Stomach (tissue), 19 donors: ENCODE results near the gene CLRN1. TPM values are rescaled to one million over a fixed set of nuclear protein-coding genes. Genes with fewer than 3 reads are reported as not detected.

Experiments used
- DNase-seq, 2 donors: peaks; one replicate each; pipeline versions ENCODE4 v3.0.0 to v3.0.0-alpha.2; 2013 to 2019
- H3K27ac ChIP-seq, 5 donors: fragments of 200-600 bp in 4 of 5; sonication (generic) in 4 of 5; one replicate each; pipeline ENCODE4 v1.5.1; 2013 to 2019; ENCODE audit warnings: mild to moderate bottlenecking in 1 of 5, moderate library complexity in 1 of 5
- H3K27me3 ChIP-seq, 3 donors: fragments of 200-600 bp; sonication (generic); one replicate each; pipeline ENCODE4 v1.5.1; 2017 to 2019; ENCODE audit warnings: mixed run types in 1 of 3
- H3K36me3 ChIP-seq, 4 donors: fragments of 200-600 bp; sonication (generic); 1 replicate in 3 of 4; 2 replicates in 1 of 4; pipeline ENCODE4 v1.5.1; 2016 to 2019
- H3K4me1 ChIP-seq, 4 donors: fragments of 200-600 bp; sonication (generic); one replicate each; pipeline ENCODE4 v1.5.1; 2016 to 2019
- H3K4me3 ChIP-seq, 4 donors: fragments of 200-600 bp; sonication (generic) in 3 of 4; one replicate each; pipeline ENCODE4 v1.5.1; 2016 to 2019; ENCODE audit warnings: mild to moderate bottlenecking in 1 of 4
- H3K9me3 ChIP-seq, 4 donors: fragments of 200-600 bp; sonication (generic); one replicate each; pipeline ENCODE4 v1.5.1; 2016 to 2019
- EP300 ChIP-seq: sonication (generic); formaldehyde crosslinking; IDR thresholded peaks from one replicate; pipeline ENCODE4 v1.6.1; 2017; ENCODE audit warnings: antibody characterized with exemption
- POLR2A ChIP-seq, 4 donors: fragments of 450-650 bp; IDR thresholded peaks; one replicate each; pipeline ENCODE4 v1.6.1; 2016; ENCODE audit warnings: antibody characterized with exemption in 4 of 4, control low read depth in 2 of 4, mild to moderate bottlenecking in 1 of 4, moderate library complexity in 1 of 4
- POLR2AphosphoS5 ChIP-seq, 3 donors: sonication (generic); formaldehyde crosslinking; IDR thresholded peaks; one replicate each; pipeline ENCODE4 v1.6.1; 2016; ENCODE audit warnings: antibody characterized with exemption in 3 of 3
- WGBS, 5 donors: extraction: QIAGEN DNeasy Blood & Tissue Kit in 3 of 5; methylation state at CpG; one replicate each; pipeline versions ENCODE4 v1.1.5 to v1.1.7; 2013 to 2018; 5-methylcytosine and 5-hydroxymethylcytosine counted together
- intact Hi-C: fragments of 100-400 bp; cut with DNase I; formaldehyde crosslinking; loops from one replicate; pipeline ENCODE4 v1.15.1; 2023; ENCODE audit warnings: low total_unique reads
- long read RNA-seq, 10 donors: transcript quantifications; one replicate each; lab custom pipeline, GENCODE V29; 2026
- polyA plus RNA-seq, 3 donors: library from polyadenylated mRNA; stranded (reverse); fragments of 200-250 nt; gene quantifications; one replicate each; pipeline ENCODE4 v1.2.3, GENCODE V29; 2013
- total RNA-seq, 5 donors: library from RNA; depleted of rRNA; stranded (reverse); fragments of >200 nt; gene quantifications; one replicate each; pipeline versions ENCODE4 v1.1.0 to v1.2.3, GENCODE V29; 2014 to 2016
- TF ChIP-seq, protein P1 (sequence below), 7 experiments: fragments of 450-650 bp in 4 of 7; fragments of 200-600 bp in 3 of 7; sonication (generic) in 3 of 7; IDR thresholded peaks; one replicate each; pipeline ENCODE4 v1.5.1; 2016 to 2019; ENCODE audit warnings: antibody characterized with exemption in 7 of 7, control low read depth in 2 of 7, mild to moderate bottlenecking in 1 of 7
- donor health status: healthy with polysubstance abuse.
- donor health status: Bipolar disorder and iron deficiency.
- donor health status: healthy.

CLRN1 gene, protein sequence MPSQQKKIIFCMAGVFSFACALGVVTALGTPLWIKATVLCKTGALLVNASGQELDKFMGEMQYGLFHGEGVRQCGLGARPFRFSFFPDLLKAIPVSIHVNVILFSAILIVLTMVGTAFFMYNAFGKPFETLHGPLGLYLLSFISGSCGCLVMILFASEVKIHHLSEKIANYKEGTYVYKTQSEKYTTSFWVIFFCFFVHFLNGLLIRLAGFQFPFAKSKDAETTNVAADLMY
- total RNA-seq (not detected), polyA plus RNA-seq (not detected)
- long read RNA-seq, donor 1 = 0 reads
- long read RNA-seq, donor 2 = 0 reads
- long read RNA-seq, donor 3 = 0 reads
- long read RNA-seq, donor 4 = 0 reads
- long read RNA-seq, donor 5 = 0 reads
- long read RNA-seq, donor 6 = 0 reads
- long read RNA-seq, donor 7 = 0 reads
- long read RNA-seq, donor 8 = 0 reads
- long read RNA-seq, donor 9 = 0 reads
- long read RNA-seq, donor 10 = 0 reads

DNA sequence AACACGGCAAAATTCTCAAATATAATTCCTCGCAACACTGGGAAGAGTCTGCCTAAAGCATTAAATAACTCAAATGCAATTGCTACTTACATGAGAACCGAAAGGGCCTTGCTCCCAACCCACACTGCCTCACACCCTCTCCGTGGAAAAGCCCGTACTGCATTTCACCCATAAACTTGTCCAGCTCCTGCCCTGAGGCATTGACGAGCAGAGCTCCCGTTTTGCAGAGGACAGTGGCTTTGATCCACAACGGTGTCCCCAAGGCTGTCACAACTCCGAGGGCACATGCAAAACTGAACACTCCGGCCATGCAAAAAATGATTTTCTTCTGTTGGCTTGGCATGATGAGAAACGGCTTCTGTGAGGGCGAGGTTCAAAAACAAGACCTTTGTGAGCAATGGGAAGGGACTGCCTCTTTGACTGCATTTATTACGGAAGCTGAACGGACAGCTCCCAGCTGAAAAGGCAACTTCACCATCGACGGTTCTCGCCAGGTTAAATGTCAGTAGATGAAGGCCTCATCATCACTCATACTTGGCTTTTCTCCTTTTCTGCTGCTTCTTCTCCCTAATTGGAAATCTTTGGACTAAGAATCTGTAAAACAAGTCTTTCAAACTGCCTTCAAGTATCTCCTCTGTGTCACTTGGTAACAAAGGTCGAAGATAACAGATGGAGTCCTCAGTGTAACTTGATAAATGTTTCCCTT lies at the start of gene CLRN1:
TSS of gene CLRN1 (minus strand) at position 362 of the 706 bp plus-strand sequence. CDS start at position 343, 19 bp downstream.
- peak in 1 of 2 donors; percentile 8 for DNase-seq
- Histone ChIP-seq H3K27ac (no peak within 1 kb of the TSS), H3K4me1 (no peaks in the 10 kb centered on the region), H3K9me3 (no peaks in the 10 kb centered on the region), H3K36me3 (no peaks in the 10 kb centered on the region), H3K4me3 (no peak within 1 kb of the TSS), H3K27me3 (no peaks in the 10 kb centered on the region)
- TF ChIP-seq POLR2A (IDR thresholded peaks at IDR 0.05) (no peak), POLR2AphosphoS5 (IDR thresholded peaks at IDR 0.05) (no peak), EP300 (no peak)
- TF ChIP-seq, protein P1, sequence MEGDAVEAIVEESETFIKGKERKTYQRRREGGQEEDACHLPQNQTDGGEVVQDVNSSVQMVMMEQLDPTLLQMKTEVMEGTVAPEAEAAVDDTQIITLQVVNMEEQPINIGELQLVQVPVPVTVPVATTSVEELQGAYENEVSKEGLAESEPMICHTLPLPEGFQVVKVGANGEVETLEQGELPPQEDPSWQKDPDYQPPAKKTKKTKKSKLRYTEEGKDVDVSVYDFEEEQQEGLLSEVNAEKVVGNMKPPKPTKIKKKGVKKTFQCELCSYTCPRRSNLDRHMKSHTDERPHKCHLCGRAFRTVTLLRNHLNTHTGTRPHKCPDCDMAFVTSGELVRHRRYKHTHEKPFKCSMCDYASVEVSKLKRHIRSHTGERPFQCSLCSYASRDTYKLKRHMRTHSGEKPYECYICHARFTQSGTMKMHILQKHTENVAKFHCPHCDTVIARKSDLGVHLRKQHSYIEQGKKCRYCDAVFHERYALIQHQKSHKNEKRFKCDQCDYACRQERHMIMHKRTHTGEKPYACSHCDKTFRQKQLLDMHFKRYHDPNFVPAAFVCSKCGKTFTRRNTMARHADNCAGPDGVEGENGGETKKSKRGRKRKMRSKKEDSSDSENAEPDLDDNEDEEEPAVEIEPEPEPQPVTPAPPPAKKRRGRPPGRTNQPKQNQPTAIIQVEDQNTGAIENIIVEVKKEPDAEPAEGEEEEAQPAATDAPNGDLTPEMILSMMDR (IDR thresholded peaks at IDR 0.05) = no peak
- intact Hi-C loops = no loop called here
- 42 to 62% (median 52%) methylated on average over 18 of the region's 18 CpGs for WGBS, 5 donors

- intact Hi-C loops = no loop called here
- Histone ChIP-seq H3K27me3 (no peaks in the 10 kb centered on the region), H3K36me3 (no peaks in the 10 kb centered on the region), H3K9me3 (no peaks in the 10 kb centered on the region), H3K4me1 (peaks cover 0 to 1% (median 0%) of the 10 kb centered on the region in 4 donors), H3K27ac (no peak overlapping the region), H3K4me3 (no peak overlapping the region)
- 71 to 77% (median 76%) methylated on average over 2 of the region's 2 CpGs for WGBS, 5 donors
- TF ChIP-seq, protein P1 (IDR thresholded peaks at IDR 0.05) = no peak
- no peak for TF ChIP-seq POLR2AphosphoS5 (IDR thresholded peaks at IDR 0.05)
- no peak for TF ChIP-seq POLR2A (IDR thresholded peaks at IDR 0.05)
- no peak for TF ChIP-seq EP300
- DNase-seq = no peak
These were observed 43.9 kb upstream of the CLRN1 start for GRCh38 chr3:151016478-151016795.

DNA sequence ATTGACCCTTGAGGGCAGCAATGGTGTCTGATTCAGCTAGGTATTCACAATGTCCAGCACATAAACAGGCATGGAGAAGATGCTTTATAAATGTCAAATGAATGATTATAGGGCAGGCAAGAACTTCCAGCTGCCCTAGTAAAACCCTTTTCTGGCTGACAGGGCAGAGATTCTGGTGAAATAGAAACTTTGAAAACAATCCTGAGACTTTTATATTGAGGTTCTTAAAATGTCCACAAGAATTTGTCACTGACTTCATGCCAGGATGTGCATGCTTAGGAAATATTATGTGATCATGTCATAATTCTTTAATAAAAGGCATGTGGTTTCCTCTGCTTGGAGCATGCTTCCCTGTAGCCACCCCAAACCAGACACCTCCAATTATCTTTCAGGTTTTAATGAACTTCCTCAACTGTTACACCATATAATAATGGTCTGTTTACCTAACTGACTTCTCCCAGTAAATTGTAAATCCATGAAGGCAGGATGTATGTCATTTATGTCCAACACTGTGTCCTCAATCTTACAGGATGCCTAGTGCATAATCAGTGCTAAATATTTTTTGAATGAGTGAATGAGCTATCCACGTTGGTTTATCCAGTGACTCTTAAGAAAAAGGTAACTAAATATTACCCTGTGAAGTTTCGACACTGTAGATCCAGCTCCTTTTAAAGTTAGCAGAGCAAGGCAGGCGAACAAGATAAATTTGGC lies 43.4 kb upstream of the CLRN1 start:
- peaks cover 0 to 5% (median 0%) of the 10 kb centered on the region in 4 donors for H3K4me1 ChIP-seq
- H3K27me3 ChIP-seq = no peaks in the 10 kb centered on the region
- 59 to 76% (median 70%) methylated on average over 3 of the region's 3 CpGs for WGBS, 5 donors
- H3K36me3 ChIP-seq = no peaks in the 10 kb centered on the region
- H3K4me3 ChIP-seq = no peak overlapping the region
- TF ChIP-seq EP300 = no peak
- TF ChIP-seq POLR2AphosphoS5 (IDR thresholded peaks at IDR 0.05) = no peak
- TF ChIP-seq POLR2A (IDR thresholded peaks at IDR 0.05) = no peak
- TF ChIP-seq, protein P1 (IDR thresholded peaks at IDR 0.05) = no peak
- no peak for DNase-seq
- no peaks in the 10 kb centered on the region for H3K9me3 ChIP-seq
- intact Hi-C loops = no loop called here
- no peak overlapping the region for H3K27ac ChIP-seq

DNA sequence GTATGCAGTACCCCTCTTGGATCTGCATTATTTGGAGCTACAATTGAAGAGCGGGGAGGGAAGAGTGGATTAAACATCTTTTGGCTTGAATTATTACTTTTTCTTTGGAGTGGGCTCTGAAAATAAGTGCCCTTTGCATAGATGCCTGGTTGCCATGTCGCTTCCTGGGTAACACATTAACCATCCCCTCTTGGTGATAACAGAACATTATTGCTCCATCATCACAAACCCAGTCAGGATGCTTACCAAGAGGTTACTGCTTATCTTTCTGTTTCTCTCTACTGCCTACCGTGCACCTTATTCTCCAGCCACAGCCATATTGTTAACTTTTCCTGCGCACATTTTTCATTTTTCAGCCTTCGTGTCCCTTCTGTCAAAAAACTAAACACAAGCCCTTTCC lies 42.7 kb upstream of the CLRN1 start:
- intact Hi-C loops = no loop called here
- peaks cover 0 to 5% (median 0%) of the 10 kb centered on the region in 4 donors for H3K4me1 ChIP-seq
- no peaks in the 10 kb centered on the region for H3K27me3 ChIP-seq
- H3K4me3 ChIP-seq = no peak overlapping the region
- 80 to 86% (median 83%) methylated on average over 5 of the region's 5 CpGs for WGBS, 5 donors
- H3K27ac ChIP-seq = no peak overlapping the region
- no peaks in the 10 kb centered on the region for H3K36me3 ChIP-seq
- DNase-seq = no peak
- no peaks in the 10 kb centered on the region for H3K9me3 ChIP-seq
- TF ChIP-seq, protein P1 (IDR thresholded peaks at IDR 0.05) = no peak
- TF ChIP-seq POLR2AphosphoS5 (IDR thresholded peaks at IDR 0.05) (no peak), EP300 (no peak), POLR2A (IDR thresholded peaks at IDR 0.05) (no peak)
